ENCODE data around the gene EEPD1. TPM values are rescaled to one million over a fixed set of nuclear protein-coding genes. Genes with fewer than 3 reads are reported as not detected.

EEPD1 gene
- total RNA-seq, 6 experiments from 2014 or later, result 5.9 to 18.6 (median 10.6) TPM

GRCh38 chr7:36289833-36290661 lies 137.0 kb downstream of the EEPD1 start:
- no peaks in the 10 kb centered on the region for H3K27me3 ChIP-seq
- TF ChIP-seq POLR2A (IDR thresholded peaks at IDR 0.05) (peak; percentile 69), CTCF (IDR thresholded peaks at IDR 0.05) (no peak)
- peak overlapping the region in 1 of 3 donors; percentile 1 for H3K4me3 ChIP-seq
- peaks cover 0 to 30% (median 10%) of the 10 kb centered on the region in 4 donors for H3K4me1 ChIP-seq
- intact Hi-C loops (cut with DNase I), result loop anchor here in 1 of 2 donors (5.0 to 10.0 kb wide), 2 partner anchors 135 to 303 kb away; partner anchors contain the start of gene EEPD1
- H3K27ac ChIP-seq, result peak overlapping the region; percentile 69 to 94 (median 81)
- WGBS (ENCODE audit: insufficient coverage, low coverage, low lambda C conversion rate, missing lambda C conversion rate), result 35% methylated on average over 3 of the region's 7 CpGs
- no peaks in the 10 kb centered on the region for H3K36me3 ChIP-seq
- DNase-seq (peak; percentile 79 to 94 (median 82)), ATAC-seq (peak; percentile 75 to 93 (median 83))
- no peaks in the 10 kb centered on the region for H3K9me3 ChIP-seq

- ATAC-seq, result peak; percentile 76 to 86 (median 82)
- Histone ChIP-seq H3K27me3 (no peaks in the 10 kb centered on the region), H3K4me3 (peak overlapping the region in 2 of 3 donors; percentile 15 to 25), H3K9me3 (no peaks in the 10 kb centered on the region), H3K4me1 (peaks cover 0 to 30% (median 10%) of the 10 kb centered on the region in 4 donors), H3K27ac (peak overlapping the region; percentile 64 to 94 (median 81)), H3K36me3 (no peaks in the 10 kb centered on the region)
- intact Hi-C loops (cut with DNase I), result loop anchor here in 1 of 2 donors (5.0 kb wide), 1 partner anchor 304 kb away; no protein-coding TSS in a partner anchor
- DNase-seq, result peak; percentile 84 to 86 (median 85)
- TF ChIP-seq POLR2A (IDR thresholded peaks at IDR 0.05), result no peak
- peak; percentile 96 to 99 (median 98) for TF ChIP-seq CTCF (IDR thresholded peaks at IDR 0.05)
- WGBS (ENCODE audit: insufficient coverage, low coverage, low lambda C conversion rate, missing lambda C conversion rate), result 6% methylated on average over 16 of the region's 18 CpGs
These were observed 138.6 kb downstream of the EEPD1 start for GRCh38 chr7:36291387-36292316.

GRCh38 chr7:36295090-36295489 lies 142.0 kb downstream of the EEPD1 start:
- WGBS (ENCODE audit: insufficient coverage, low coverage, low lambda C conversion rate, missing lambda C conversion rate), result 84% methylated on average over 5 of the region's 5 CpGs
- peaks cover 0 to 4% (median 0%) of the 10 kb centered on the region in 4 donors for H3K36me3 ChIP-seq
- no peak overlapping the region for H3K4me3 ChIP-seq
- no peaks in the 10 kb centered on the region for H3K9me3 ChIP-seq
- intact Hi-C loops (cut with DNase I), result no loop called here
- TF ChIP-seq CTCF (IDR thresholded peaks at IDR 0.05), result no peak
- TF ChIP-seq POLR2A (IDR thresholded peaks at IDR 0.05), result no peak
- no peaks in the 10 kb centered on the region for H3K27me3 ChIP-seq
- DNase-seq, result no peak
- H3K27ac ChIP-seq, result no peak overlapping the region
- H3K4me1 ChIP-seq, result peaks cover 0 to 27% (median 10%) of the 10 kb centered on the region in 4 donors
- ATAC-seq, result no peak

- Histone ChIP-seq H3K9me3 (no peaks in the 10 kb centered on the region), H3K36me3 (peaks cover 0 to 4% (median 0%) of the 10 kb centered on the region in 4 donors), H3K27me3 (no peaks in the 10 kb centered on the region), H3K27ac (no peak overlapping the region), H3K4me3 (no peak overlapping the region), H3K4me1 (peaks cover 0 to 27% (median 5%) of the 10 kb centered on the region in 4 donors)
- TF ChIP-seq POLR2A (IDR thresholded peaks at IDR 0.05) (no peak), CTCF (IDR thresholded peaks at IDR 0.05) (no peak)
- 90% methylated on average over 1 of the region's 1 CpG for WGBS (ENCODE audit: insufficient coverage, low coverage, low lambda C conversion rate, missing lambda C conversion rate)
- ATAC-seq (no peak), DNase-seq (no peak)
- intact Hi-C loops (cut with DNase I), result no loop called here
These were observed 143.2 kb downstream of the EEPD1 start for GRCh38 chr7:36296284-36296683.
